HepG2 (cell line): Measurements from ENCODE around the gene CABLES2. TPM values are rescaled to one million over a fixed set of nuclear protein-coding genes. Genes with fewer than 3 reads are reported as not detected.

ENCODE experiments used
- HMGXB4 ChIP-seq, 2 experiments: sonication (generic) in 1 of 2; formaldehyde crosslinking in 1 of 2; IDR thresholded peaks; 2 replicates each; pipeline versions ENCODE4 v1.4.0 to v1.6.1; 2018 to 2020; ENCODE audit warnings: missing genetic modification reagents in 2 of 2, borderline replicate concordance in 1 of 2, low read depth in 1 of 2, mild to moderate bottlenecking in 1 of 2, missing biosample characterization in 1 of 2
- HNRNPLL ChIP-seq: fragments of 200-400 bp; formaldehyde crosslinking; IDR thresholded peaks from 2 replicates; pipeline ENCODE4 v1.6.1; 2017; ENCODE audit warnings: mild to moderate bottlenecking, low read depth, low read length; ENCODE audit not compliant: poor library complexity, severe bottlenecking
- KDM2A ChIP-seq: sonication (generic); formaldehyde crosslinking; IDR thresholded peaks from 2 replicates; pipeline ENCODE4 v1.4.0; 2020; ENCODE audit warnings: low read depth, missing genetic modification reagents, borderline replicate concordance
- TAF1 ChIP-seq: sonication (generic); formaldehyde crosslinking; IDR thresholded peaks from 2 replicates; pipeline ENCODE4 v1.4.0; 2020; ENCODE audit warnings: missing genetic modification reagents
- TAF15 ChIP-seq: fragments of 200-400 bp; formaldehyde crosslinking; IDR thresholded peaks from one replicate; pipeline ENCODE4 v1.6.1; 2018; ENCODE audit warnings: mild to moderate bottlenecking, low read depth, low read length; ENCODE audit not compliant: poor library complexity, severe bottlenecking
- ZBTB4 ChIP-seq: sonication (generic); formaldehyde crosslinking; IDR thresholded peaks from 2 replicates; pipeline ENCODE4 v1.4.0; 2020; ENCODE audit warnings: missing genetic modification reagents, mild to moderate bottlenecking, borderline replicate concordance
- ZNF235 ChIP-seq: sonication (generic); formaldehyde crosslinking; IDR thresholded peaks from 2 replicates; pipeline ENCODE4 v1.8.1; 2023; ENCODE audit warnings: mild to moderate bottlenecking, missing genetic modification reagents, borderline replicate concordance
- ZNF292 ChIP-seq: sonication (generic); formaldehyde crosslinking; IDR thresholded peaks from 2 replicates; pipeline ENCODE4 v1.8.1; 2022; ENCODE audit warnings: mild to moderate bottlenecking, low read depth, missing genetic modification reagents, borderline replicate concordance
- ZNF574 ChIP-seq: sonication (generic); formaldehyde crosslinking; IDR thresholded peaks from 2 replicates; pipeline ENCODE4 v1.4.0; 2020; ENCODE audit warnings: missing genetic modification reagents
- ZNF605 ChIP-seq: sonication (generic); formaldehyde crosslinking; IDR thresholded peaks from 2 replicates; pipeline ENCODE4 v1.8.0; 2022; ENCODE audit warnings: mild to moderate bottlenecking, missing genetic modification reagents
- polyA plus RNA-seq, 8 experiments: library from polyadenylated mRNA; depleted of rRNA in 3 of 8; stranded (reverse) in 7 of 8; unstranded in 1 of 8; fragments of >200 nt; fragmentation: Illumina TruSeq in 4 of 8; extraction: Trizol in 4 of 8; gene quantifications; 2 replicates each; pipeline versions ENCODE4 v1.2.1 to v1.2.3, GENCODE V29; 2011 to 2016; ENCODE audit warnings: low read depth in 4 of 8, missing spikeins in 1 of 8, mixed read lengths in 1 of 8; ENCODE audit not compliant: insufficient read depth in 1 of 8
- total RNA-seq, 5 experiments: library from RNA; depleted of rRNA; stranded (reverse); fragments of >200 nt; fragmentation: Illumina TruSeq; extraction: Trizol; gene quantifications; 2 replicates each; pipeline ENCODE4 v1.2.3, GENCODE V29; 2016; ENCODE audit warnings: low read depth in 1 of 5

The CABLES2 gene
- total and polyA plus RNA-seq, 2 of the 13 experiments (the other 11 are each of a cell fraction or from before 2014, with no cell fraction given): 5.2 to 9.7 TPM

- TF ChIP-seq HMGXB4 (CRISPR knock-in tag; IDR thresholded peaks at IDR 0.05; ENCODE audit: borderline replicate concordance in 1 of 2, low read depth in 1 of 2) (0 out of 4 replicates have a peak, but pooled peaks of 1 of the 2 experiments have one; percentile 34), TAF15 (peak; percentile 56), ZNF292 (CRISPR knock-in tag) (no peak), ZBTB4 (CRISPR knock-in tag) (no peak; the same call in 1 of the 2 replicates), TAF1 (0 out of 2 replicates have a peak, but pooled peaks have one; percentile 23), ZNF605 (CRISPR knock-in tag) (peak; percentile 28; the same call in 1 of the 2 replicates), ZNF574 (0 out of 2 replicates have a peak, but pooled peaks have one; percentile 28), KDM2A (CRISPR knock-in tag) (no peak), ZNF235 (no peak), HNRNPLL (peak; percentile 20)
Measured at GRCh38 chr20:62395311-62396242, 11.5 kb downstream of the CABLES2 start (continued).
